Ishikawa (cell line): ENCODE measurements around the gene VWDE.

Experiments used
- CEBPB ChIP-seq: IDR thresholded peaks from 2 replicates; pipeline ENCODE4 v1.6.1; 2012
- EP300 ChIP-seq: IDR thresholded peaks from 2 replicates; pipeline ENCODE4 v1.6.1; 2012; ENCODE audit warnings: borderline replicate concordance
- RAD21 ChIP-seq: IDR thresholded peaks from 2 replicates; pipeline ENCODE4 v1.6.1; 2012; ENCODE audit warnings: low read depth
- REST ChIP-seq: IDR thresholded peaks from 2 replicates; pipeline ENCODE4 v1.6.1; 2012; ENCODE audit warnings: low read depth, mild to moderate bottlenecking
- TAF1 ChIP-seq: IDR thresholded peaks from 2 replicates; pipeline ENCODE4 v1.6.1; 2012; ENCODE audit warnings: low read depth, mild to moderate bottlenecking
- TCF12 ChIP-seq: IDR thresholded peaks from 2 replicates; pipeline ENCODE4 v1.6.1; 2012; ENCODE audit warnings: low read depth
- TEAD4 ChIP-seq: IDR thresholded peaks from 2 replicates; pipeline ENCODE4 v1.6.1; 2012

GRCh38 chr7:12316925-12317324 lies 86.7 kb downstream of the VWDE start:
- TF ChIP-seq TAF1, result no peak
- no peak for TF ChIP-seq TEAD4
- TF ChIP-seq EP300, result no peak
- TF ChIP-seq CEBPB, result no peak
- no peak for TF ChIP-seq RAD21
- no peak for TF ChIP-seq REST
- no peak for TF ChIP-seq TCF12
